EH (cell line): Measurements from ENCODE around the gene KIR2DL3.
"Not testable (repeated sequence)": the region's sequence is repeated elsewhere in the genome, so short reads cannot be mapped to it uniquely, and the experiment has no call there.

Source experiments
- DNase-seq: peaks from one replicate; pipeline ENCODE4 v3.0.0-alpha.2; 2015; ENCODE audit warnings: low read depth

KIR2DL3 gene

DNA sequence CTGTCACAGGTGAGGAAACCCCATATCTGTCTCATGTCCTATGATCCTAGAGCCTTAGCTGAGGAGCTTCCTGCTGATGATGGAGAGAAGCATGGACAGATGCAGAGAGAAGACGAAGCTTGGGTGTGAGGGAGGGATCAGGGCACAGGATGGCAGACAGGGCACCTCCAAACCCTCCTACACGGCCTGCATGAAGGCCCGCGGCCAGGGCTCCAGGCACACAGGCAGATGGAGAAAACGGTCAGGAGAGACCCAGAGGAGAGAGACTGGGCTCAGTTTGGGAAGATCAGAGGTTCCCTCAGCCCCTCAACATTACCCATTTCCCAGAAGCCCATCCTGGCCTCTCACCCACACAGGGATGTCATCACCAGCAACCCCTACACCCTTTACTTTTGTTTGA is 5.8 kb downstream of the KIR2DL3 start:
- DNase-seq = not testable (repeated sequence)

DNA sequence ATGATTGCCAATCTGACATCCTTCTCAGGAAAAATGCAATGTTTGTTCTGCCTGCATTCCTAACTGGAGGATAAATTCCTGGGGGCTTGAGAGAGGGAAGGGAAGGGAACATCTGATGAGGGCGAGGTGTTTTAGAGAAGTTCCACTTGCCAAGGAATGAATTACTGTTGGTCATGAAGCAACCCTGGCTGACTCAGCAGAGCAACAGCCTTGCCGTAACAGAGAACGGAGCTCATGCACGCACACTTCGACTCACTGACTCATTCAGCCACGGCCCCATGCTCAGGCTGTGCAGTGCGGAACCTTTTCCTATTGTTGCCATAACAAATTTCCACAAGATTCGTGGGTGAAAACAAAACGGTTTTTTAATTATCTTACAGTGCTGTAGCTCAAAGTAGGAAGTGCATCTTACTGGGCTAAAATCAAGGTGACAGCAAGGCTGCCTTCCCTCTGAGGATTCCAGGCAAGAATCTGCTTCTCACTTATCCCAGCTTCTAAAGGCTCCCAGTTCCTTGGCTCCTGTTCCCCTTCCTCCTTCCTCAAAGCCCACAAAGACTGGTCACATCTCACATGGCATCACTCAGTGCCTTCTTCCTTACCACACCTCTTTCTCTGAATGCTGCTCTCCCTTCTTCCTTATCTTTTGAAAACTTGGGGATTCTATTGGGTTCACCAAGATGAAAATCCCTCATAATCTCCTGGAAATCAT is 9.5 kb downstream of the KIR2DL3 start:
- not testable (repeated sequence) for DNase-seq

DNA sequence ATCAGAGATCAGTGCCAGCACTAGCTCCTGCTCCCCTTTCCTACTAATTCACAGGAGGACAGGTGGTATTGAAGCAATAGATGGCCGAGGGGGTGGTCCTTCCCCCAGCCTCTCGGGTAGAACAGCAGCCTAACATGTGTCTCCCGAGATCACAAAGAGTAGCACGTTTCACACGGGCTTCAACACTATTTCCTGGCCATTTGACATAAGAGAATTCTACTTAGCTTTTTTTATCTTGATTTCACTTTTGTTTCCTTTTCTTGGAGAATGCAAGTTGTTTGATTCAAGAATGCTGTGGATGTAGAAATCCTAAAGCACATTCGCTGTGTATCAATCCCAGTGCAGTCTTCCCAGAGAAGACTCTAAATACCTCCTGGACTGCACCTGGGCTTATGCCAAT is 12.0 kb downstream of the KIR2DL3 start:
- DNase-seq = not testable (repeated sequence)

DNA sequence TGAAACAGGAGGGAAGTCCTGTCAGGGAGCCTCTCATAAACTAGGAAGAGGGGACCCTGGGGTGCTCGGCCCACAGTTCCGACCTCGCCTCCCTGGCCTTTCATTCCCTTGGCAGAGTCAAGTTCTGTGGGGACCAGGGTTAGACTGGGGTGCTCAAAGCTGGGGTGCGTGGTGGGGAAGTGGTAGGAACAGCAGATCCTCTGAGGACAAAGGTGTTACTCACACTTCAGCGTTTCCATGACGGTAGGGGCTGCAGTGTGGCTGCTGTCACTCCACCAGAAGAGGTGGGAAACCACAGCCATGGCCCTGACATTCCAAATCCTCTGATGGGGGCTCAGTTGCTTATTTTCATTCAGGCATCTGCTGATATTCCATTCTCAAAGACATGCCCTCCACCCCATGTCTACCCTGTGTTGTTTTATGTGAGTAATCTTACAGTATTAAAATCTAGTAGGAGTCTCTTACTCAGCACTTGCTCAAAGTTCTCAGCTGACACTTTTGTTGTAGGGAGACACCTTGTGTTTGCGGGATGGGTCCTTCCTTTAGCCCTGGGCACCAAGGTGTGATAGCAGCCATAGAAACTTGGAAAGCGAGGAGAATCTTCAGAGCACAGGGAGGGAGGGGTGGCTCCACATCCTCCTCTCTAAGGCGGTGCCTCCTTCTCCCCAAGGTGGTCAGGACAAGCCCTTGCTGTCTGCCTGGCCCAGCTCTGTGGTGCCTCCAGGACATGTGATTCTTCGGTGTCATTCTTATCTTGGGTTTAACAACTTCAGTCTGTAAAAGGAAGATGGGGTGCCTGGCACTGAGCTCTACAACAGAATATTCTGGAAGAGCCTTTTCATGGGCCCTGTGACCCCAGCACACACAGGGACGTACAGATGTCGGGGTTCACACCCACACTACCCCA is 18.1 kb downstream of the KIR2DL3 start:
- not testable (repeated sequence) for DNase-seq

DNA sequence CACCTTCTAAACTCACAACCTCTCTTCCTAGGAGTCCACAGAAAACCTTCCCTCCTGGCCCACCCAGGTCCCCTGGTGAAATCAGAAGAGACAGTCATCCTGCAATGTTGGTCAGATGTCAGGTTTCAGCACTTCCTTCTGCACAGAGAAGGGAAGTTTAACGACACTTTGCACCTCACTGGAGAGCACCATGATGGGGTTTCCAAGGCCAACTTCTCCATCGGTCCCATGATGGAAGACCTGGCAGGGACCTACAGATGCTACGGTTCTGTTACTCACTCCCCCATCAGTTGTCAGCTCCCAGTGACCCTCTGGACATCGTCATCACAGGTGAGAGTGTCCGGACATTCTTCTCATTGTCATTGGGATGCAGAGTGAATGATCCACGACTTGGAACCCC is 20.3 kb downstream of the KIR2DL3 start:
- not testable (repeated sequence) for DNase-seq

DNA sequence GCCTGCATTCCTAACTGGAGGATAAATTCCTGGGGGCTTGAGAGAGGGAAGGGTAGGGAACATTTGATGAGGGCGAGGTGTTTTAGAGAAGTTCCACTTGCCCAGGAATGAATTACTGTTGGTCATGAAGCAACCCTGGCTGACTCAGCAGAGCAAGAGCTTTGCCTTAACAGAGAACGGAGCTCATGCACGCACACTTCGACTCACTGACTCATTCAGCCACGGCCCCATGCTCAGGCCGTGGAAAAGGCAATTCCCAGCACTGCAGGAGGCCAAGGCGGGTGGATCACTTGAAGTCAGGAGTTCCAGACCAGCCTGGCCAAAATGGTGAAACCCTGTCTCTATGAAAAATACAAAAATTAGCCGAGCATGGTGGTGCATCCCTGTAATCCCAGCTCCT is 25.9 kb downstream of the KIR2DL3 start:
- not testable (repeated sequence) for DNase-seq

DNA sequence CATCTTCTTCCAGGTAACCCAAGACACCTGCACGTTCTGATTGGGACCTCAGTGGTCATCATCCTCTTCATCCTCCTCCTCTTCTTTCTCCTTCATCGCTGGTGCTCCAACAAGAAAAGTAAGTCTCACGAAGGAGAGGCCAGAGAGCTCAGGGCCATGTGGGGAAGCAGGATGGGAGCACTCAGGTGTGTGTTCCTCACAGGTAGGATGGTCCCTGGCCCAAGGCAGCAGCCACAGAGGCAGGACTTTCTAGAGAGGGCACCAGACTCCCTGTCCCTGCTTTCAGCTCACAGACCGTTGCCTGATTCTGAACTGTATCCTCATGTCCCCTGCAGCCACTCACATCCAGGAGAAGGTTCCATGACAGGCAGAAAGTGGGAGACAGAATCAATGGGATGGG is 28.2 kb downstream of the KIR2DL3 start:
- not testable (repeated sequence) for DNase-seq

DNA sequence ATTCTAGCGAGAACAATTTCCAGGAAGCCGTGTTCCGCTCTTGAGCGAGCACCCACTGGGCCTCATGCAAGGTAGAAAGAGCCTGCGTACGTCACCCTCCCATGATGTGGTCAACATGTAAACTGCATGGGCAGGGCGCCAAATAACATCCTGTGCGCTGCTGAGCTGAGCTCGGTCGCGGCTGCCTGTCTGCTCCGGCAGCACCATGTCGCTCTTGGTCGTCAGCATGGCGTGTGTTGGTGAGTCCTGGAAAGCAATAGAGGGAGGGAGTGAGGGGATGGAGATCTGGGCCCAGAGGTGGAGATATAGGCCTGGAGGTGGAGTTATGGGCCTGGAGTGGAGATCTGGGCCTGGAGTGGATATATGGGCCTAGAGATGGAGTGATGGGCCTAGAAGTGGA is 31.3 kb downstream of the KIR2DL3 start, which contains the start of gene KIR2DL1:
TSS of gene KIR2DL1 (plus strand) at position 148 of the 400 bp plus-strand sequence. CDS start at position 206, 58 bp downstream.
- not testable (repeated sequence) for DNase-seq

DNA sequence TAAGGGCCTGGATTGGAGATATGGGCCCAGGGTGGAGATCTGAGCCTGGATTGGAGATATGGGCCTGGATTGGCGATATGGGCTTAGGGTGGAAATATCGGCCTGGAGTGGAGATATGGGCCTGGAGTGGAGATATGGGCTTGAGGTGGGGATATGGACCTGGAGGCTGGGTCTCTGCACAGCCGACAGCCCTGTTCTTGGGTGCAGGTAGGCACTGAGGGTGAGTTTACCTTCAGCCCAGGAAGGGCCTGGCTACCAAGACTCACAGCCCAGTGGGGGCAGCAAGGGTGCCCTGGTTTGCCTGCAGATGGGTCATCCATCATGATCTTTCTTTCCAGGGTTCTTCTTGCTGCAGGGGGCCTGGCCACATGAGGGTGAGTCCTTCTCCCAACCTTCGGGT is 32.2 kb downstream of the KIR2DL3 start:
- DNase-seq = not testable (repeated sequence)

DNA sequence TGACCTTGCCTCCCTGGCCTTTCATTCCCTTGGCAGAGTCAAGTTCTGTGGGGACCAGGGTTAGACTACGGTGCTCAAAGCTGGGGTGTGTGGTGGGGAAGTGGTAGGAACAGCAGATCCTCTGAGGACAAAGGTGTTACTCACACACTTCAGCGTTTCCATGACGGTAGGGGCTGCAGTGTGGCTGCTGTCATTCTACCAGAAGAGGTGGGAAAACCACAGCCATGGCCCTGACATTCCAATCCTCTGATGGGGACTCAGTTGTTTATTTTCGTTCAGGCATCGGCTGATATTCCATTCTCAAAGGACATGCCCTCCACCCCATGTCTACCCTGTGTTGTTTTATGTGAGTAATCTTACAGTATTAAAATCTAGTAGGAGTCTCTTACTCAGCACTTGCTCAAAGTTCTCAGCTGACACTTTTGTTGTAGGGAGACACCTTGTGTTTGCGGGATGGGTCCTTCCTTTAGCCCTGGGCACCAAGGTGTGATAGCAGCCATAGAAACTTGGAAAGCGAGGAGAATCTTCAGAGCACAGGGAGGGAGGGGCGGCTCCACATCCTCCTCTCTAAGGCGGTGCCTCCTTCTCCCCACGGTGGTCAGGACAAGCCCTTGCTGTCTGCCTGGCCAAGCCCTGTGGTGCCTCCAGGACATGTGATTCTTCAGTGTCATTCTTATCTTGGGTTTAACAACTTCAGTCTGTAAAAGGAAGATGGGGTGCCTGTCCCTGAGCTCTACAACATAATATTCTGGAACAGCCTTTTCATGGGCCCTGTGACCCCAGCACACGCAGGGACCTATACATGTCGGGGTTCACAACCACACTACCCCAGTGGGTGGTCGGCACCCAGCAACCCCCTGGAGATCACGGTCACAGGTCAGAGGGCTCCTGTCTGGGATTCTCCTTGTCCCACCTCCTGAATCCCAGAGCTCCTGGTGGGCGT is 33.0 kb downstream of the KIR2DL3 start:
- not testable (repeated sequence) for DNase-seq

DNA sequence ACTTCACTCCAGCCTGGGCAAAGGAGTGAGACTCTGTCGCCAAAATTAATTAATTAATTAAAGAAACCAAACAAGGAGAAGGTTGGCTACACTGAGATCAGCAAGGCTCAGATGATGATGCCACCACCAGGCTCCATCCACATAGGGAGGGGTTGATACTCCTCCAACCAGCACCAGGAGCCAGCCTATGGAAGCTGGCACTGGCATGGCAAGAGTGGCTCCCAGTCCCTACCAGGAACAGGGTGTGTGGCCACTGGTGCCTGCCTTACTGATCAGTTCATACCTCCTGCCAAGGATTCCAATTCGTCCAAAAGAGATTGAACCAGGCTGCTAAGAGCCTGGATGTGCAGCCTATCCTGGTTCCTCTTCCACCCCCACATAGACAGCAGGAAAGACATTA is 34.4 kb downstream of the KIR2DL3 start:
- DNase-seq = not testable (repeated sequence)

DNA sequence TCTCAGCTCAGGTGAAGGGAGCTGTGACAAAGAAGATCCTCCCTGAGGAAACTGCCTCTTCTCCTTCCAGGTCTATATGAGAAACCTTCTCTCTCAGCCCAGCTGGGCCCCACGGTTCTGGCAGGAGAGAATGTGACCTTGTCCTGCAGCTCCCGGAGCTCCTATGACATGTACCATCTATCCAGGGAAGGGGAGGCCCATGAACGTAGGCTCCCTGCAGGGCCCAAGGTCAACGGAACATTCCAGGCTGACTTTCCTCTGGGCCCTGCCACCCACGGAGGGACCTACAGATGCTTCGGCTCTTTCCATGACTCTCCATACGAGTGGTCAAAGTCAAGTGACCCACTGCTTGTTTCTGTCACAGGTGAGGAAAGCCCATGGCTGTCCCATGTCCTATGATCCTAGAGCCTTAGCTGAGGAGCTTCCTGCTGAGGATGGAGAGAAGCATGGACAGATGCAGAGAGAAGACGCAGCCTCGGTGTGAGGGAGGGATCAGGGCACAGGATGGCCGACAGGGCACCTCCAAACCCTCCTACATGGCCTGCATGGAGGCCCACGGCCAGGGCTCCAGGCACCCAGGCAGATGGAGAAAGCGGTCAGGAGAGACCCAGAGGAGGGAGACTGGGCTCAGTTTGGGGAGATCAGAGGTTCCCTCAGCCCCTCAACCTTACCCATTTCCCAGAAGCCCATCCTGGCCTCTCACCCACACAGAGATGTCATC is 36.9 kb downstream of the KIR2DL3 start:
- DNase-seq = not testable (repeated sequence)

DNA sequence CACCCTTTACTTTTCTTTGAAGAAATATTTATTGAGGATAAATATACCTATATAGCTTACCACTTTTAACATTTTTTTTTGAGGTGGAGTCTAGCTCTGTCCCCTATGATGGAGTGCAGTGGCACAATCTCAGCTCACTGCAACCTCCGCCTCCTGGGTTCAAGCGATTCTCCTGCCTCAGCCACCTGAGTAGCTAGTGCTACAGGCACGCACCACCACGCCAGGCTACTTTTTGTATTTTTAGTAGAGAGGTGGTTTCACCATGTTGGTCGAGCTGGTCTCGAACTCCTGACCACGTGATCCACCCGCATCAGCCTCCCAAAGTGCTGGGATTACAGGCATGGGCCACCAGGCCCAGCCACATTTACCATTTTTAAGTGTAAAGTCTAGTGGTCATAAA is 37.5 kb downstream of the KIR2DL3 start:
- not testable (repeated sequence) for DNase-seq

DNA sequence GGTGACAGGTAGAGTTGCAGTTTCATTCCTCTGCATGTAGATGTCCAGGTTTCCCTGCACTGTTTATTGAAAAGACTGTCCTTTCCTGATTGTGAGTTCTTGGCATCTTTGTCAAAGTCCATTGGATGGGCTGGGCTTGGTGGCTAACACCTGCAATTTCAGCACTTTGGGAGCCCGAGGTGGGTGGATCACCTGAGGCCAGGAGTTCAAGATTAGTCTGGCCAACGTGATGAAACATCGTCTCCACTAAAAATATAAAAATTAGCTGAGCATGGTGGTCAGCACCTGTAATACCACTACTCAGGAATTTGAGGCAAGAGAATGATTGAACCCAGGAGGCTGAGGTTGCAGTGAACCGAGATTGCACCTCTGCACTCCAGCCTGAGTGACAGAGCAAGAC is 39.5 kb downstream of the KIR2DL3 start:
- not testable (repeated sequence) for DNase-seq

DNA sequence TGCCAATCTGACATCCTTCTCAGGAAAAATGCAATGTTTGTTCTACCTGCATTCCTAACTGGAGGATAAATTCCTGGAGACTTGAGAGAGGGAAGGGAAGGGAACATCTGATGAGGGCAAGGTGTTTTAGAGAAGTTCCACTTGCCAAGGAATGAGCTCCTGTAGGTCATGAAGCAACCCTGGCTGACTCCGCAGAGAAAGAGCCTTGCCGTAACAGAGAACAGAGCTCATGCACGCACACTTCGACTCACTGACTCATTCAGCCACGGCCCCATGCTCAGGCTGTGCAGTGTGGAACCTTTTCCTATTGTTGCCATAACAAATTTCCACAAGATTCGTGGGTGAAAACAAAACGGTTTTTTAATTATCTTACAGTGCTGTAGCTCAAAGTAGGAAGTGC is 40.6 kb downstream of the KIR2DL3 start:
- not testable (repeated sequence) for DNase-seq

DNA sequence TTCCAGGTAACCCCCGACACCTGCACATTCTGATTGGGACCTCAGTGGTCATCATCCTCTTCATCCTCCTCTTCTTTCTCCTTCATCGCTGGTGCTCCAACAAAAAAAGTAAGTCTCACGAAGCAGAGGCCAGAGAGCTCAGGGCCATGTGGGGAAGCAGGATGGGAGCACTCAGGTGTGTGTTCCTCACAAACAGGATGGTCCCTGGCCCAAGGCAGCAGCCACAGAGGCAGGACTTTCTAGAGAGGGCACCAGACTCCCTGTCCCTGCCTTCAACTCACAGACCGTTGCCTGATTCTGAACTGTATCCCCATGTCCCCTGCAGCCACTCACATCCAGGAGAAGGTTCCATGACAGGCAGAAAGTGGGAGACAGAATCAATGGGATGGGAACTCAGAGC is 44.6 kb downstream of the KIR2DL3 start:
- not testable (repeated sequence) for DNase-seq

DNA sequence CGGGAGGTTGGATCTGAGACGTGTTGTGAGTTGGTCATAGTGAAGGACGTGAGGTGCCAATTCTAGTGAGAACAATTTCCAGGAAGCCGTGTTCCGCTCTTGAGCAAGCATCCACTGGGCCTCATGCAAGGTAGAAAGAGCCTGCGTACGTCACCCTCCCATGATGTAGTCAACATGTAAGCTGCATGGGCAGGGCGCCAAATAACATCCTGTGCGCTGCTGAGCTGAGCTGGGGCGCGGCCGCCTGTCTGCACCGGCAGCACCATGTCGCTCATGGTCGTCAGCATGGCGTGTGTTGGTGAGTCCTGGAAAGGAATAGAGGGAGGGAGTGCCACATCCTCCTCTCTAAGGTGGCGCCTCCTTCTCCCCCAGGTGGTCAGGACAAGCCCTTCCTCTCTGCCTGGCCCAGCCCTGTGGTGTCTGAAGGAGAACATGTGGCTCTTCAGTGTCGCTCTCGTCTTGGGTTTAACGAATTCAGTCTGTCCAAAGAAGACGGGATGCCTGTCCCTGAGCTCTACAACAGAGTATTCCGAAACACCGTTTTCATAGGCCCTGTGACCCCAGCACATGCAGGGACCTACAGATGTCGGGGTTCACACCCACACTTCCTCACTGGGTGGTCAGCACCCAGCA is 47.9 kb downstream of the KIR2DL3 start:
- not testable (repeated sequence) for DNase-seq

DNA sequence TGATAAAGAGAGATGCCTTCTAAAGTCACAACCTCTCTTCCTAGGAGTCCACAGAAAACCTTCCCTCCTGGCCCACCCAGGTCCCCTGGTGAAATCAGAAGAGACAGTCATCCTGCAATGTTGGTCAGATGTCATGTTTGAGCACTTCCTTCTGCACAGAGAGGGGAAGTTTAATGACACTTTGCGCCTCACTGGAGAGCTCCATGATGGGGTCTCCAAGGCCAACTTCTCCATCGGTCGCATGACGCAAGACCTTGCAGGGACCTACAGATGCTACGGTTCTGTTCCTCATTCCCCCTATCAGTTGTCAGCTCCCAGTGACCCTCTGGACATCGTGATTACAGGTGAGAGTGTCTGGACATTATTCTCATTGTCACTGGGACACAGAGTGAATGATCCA is 49.8 kb downstream of the KIR2DL3 start:
- not testable (repeated sequence) for DNase-seq

DNA sequence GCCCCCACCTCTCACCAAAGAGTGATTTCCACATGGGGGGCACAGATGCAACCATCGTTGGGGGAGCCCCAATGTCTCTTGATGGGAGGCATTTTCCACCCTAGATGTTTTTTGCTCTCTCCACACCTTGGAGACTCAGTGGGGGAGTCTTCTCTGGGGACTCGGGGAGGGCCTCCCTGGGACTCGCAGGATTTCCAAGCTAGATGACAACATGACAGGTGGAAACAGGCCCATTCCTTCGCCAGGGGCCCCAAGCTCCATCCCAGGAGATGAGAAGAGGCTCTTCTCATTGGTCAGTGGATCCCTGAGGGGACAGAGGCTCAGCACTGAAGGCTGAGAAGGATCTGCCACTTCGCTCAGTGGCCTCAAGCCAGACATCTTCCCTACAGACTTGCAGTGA is 52.4 kb downstream of the KIR2DL3 start:
- DNase-seq = no peak

DNA sequence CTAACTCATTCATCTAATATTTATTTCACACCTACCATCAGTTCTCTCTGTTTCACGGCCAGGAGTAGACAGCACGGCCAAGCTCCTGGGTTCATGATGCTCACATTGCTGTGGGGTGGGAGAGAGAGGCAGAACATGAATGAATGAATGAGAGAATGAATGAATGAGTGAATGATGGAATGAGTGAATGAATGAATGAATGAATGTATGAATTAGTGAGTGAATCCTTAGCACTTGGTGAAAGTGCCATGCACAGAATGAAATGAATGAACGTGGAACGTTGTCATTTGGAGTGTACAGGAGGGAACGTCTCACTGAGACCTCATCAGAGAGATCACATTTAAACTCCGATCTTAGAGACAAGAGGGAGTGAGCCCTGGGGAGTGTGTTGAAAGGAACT is 53.2 kb downstream of the KIR2DL3 start:
- no peak for DNase-seq

DNA sequence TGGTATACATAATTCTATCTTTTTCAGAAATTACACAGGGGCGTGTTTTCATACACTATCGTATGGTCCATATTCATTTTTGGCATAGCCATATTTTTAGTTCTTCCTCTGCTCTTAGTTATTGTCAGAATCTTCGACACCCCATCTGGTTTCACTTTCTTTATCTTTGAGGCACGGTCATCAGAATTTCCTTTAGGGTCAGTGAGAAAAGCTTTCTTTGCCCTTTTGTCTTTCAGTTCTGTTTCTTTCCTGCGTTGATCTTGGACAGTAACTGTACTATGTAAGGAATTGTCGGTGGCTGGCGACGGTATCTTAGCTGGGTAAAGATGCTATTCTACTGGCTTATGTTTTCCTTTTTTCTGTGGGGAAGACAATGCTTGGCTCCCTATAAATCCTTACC is 54.5 kb downstream of the KIR2DL3 start:
- DNase-seq = no peak
